Measurements from ENCODE around the gene SAMD9.
A peak's percentile ranks its signal among the peaks of the same experiment; 100 is the strongest.
"Not testable (repeated sequence)": the region's sequence is repeated elsewhere in the genome, so short reads cannot be mapped to it uniquely, and the experiment has no call there.

The SAMD9 gene

GRCh38 chr7:93117852-93118530, at the start of gene SAMD9:
TSS of gene SAMD9 (minus strand) at chr7:93117979. CDS start at chr7:93106097, 11,882 bp downstream.
- peak; percentile 88 for DNase-seq (ENCODE audit: low spot score)

DNA sequence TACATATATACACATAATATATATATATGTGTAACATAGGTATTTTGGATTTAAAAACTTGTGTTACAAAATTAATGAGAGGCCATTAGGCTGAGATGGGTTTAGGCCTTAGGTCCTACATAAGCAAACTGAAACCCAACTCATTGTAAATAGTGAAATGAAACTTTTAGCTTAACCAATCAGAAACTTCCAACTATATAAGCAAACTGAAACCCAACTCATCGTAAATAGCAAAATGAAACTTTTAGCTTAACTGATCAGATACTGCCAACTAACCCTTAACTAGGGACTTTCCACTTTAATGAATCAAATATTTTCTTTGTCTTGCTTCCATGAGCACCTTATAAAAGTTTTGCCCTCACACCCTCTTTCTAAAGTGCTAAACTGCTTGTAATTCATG, 47.7 kb upstream of the SAMD9 start:
- no peak for DNase-seq (ENCODE audit: low spot score)

DNA sequence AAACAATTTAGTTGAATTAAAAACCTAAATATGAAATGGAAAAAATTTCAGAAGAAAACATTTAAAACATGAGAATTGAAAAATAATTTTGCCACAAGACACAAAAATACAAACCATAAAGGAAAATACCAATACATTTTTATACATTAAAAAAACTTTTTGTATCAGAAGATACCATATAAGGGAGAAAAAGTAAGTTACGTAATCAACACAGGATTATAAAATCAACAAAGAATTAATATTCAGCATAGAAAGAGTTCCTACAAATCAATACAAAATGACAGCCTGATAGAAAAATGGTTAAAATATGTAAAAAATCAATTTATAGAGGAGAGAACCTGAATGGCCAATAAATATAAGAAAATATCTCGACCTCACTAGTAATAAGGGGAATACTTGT, 47.0 kb upstream of the SAMD9 start:
- DNase-seq (ENCODE audit: low spot score), result no peak

DNA sequence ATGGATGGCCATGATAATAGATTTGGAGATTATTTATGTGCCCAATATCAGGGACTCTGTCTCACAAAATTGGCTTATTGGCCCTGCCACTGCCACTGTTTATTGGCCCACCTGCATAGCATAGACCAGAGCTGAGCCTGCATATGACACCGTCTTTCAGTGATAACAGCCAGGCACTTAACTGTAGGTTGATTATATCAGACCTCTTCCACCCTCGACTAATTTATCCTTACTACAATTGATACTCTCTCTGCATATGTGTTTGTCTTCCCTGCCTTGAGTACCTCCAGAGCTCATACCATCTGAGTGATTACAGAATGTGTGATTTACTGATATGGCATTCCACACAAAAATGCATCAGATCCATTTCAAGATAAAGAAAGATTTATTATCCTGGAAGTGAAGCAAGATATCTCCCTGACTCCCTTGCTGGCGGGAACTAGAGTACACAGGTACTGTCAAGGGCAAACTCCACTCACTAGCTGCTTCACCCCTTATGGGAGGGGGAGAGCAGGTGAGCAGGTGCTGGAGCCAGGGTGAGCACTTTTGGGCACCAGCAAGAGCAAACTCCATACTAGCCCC, 43.5 kb upstream of the SAMD9 start:
- no peak for DNase-seq (ENCODE audit: low spot score)

DNA sequence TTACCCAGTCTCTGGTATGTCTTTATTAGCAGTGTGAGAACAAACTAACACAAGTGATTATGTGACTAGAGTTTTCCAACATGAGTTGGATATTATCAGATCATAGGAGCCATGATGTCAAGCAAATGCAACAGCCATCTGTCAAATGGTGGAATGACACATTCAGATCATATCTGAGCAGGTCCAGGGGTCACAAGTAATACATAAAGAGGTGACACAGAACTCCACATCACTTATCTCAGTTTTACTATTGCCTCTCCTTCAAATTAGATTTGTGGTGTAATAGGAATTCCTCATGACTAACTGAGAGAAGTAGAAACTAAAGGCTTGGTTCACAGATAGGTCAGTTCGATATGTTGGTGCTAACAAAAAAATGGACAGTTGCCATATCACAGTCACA, 42.6 kb upstream of the SAMD9 start:
- DNase-seq (ENCODE audit: low spot score), result no peak

GRCh38 chr7:93159490-93159889, 41.7 kb upstream of the SAMD9 start:
- no peak for DNase-seq (ENCODE audit: low spot score)

DNA sequence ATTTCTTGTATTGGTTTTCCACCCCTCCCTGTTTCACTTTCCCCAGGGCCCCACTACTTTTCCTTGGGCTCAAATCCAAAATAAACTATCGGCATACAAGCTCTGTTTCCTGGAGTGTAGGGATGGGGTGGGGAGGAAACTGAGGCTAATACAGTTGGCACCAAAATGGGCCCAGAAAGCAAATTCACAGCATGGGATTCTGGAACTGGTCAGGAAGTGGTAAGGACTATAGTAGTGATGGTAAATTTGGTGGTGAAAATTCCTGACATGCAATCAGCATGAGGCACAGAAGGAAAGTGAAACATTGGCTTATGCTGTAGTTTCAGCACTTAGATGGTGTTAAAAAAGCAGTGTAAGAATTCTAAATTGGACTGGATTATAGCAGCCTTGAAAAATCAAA, 39.1 kb upstream of the SAMD9 start:
- DNase-seq (ENCODE audit: low spot score), result no peak

DNA sequence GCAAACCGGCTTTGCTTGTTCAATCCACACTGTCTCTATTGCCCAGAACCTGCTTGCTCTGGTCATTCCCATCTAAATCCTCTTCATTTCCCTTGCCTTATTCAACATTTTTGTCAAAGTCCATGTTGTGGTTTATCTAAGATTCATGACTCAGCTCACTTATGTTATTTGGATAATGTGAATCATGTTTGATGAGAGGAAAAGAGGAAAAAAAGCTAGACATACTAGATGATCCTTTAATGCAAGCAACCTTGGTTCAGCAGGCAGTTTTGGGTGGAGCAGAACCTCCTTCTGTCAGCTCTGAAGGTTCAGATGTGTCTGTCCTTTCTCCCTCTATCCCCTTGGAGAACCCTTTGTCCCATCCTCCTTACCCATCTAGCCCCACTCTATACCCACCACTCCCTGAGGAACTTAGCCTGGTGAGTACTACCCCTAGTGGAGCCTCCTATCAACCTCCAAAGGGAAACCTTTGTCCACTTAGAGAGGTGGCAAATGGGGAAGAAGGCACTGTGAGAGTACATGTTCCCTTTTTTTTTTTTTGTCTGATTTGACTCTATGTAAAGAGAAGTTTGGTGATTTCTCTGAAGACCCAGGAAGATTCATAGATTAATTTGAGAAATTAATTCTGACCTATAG, 32.5 kb upstream of the SAMD9 start:
- no peak for DNase-seq (ENCODE audit: low spot score)

- no peak for DNase-seq (ENCODE audit: low spot score)
These were observed 30.9 kb upstream of the SAMD9 start for GRCh38 chr7:93148727-93149126.

DNA sequence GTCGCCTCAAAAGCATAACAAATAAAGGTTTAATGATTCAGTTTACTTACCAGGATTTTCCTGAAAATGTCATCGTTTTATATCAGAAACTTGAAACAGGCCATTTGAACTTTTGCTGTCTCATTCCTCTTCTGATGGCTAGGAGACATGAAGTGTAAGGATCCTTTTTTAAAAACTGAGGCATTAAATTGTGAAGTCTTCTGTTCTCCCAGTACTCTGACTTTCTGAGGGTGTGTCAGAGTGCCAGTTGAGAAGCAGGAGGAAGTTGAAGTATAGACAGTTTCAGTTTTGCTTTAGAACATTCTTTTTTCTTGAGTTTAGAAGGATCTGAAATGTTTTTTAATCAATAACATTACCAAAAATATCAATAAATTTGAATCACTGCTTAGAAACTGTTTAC, 30.4 kb upstream of the SAMD9 start, which contains the start of gene SAMD9L:
TSS of gene SAMD9L (minus strand) at position 242 of the 400 bp plus-strand sequence. CDS start 12,414 bp downstream, outside the sequence.
- peak; percentile 54 for DNase-seq (ENCODE audit: low spot score)

- DNase-seq (ENCODE audit: low spot score), result peak; percentile 77
These were observed 29.6 kb upstream of the SAMD9 start for GRCh38 chr7:93147363-93147762.

DNA sequence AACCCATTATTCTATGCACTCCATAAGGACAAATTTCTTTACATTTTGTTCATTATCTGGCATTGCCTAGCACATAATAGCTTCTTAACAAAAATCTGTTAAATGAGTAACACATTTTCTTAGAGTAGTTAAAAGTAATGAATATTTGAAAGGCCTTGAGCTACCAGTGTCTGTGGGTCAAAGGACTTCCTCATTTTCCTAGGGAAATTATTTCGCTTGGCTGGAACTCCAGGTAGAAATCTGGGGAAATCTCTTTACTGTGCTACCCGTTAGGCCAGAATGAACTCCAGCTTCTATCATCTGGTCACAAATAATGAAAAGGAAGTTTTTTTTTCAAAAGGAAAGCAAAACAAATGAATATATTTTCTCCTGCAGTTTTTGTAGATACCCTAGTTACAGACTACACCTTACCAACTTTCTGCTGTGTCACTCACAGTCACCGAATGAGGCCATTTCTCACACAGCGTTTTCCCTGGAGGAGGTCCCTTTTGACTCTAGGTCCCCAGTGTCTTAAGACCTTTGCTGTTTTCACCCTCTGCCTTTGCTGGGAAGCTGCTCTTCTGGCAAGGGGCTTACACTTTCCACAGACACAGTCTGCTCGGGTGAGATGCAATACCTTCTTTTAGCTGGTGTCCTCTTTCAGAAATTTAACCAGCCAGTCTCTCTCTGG, 28.8 kb upstream of the SAMD9 start:
- peak; percentile 68 for DNase-seq (ENCODE audit: low spot score)

DNA sequence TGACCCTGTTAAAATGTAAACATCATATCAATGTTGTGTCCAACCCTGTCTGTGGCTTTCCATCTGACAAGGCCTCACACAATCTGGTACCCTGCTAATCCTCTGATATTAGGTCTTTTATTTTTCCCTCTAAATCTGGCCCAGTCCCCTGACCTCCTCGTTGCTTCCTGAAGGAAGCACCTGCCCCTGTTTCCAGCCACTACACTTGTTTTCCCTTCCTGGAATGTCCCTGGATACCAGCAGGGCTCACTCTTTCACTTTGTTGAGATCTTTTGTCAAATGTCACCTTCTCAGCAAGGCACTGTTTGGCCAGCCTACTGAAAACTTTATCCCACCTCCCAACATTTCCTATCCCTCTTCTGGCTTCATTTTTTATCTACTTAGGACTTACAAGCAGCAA, 28.3 kb upstream of the SAMD9 start:
- no peak for DNase-seq (ENCODE audit: low spot score)

- no peak for DNase-seq (ENCODE audit: low spot score)
These were observed 27.6 kb upstream of the SAMD9 start for GRCh38 chr7:93145354-93145753.

DNA sequence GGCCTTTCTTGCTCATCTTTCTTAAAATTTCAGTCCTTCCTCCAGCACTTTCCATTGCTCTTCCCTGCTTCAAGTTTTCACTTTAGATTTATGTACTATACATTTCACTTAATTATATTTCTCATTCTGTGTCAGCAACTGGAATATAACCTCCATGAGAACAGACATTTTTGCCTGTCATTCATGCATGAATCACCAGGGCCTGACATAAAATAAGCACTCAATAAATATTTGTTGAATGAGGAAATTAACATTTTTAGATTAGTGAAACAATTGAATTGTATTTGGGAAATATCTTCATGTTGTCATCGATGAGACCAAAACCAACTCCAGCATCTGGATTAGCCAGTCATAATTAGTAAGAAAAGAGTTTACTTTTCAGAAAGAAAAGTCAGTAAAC, 24.3 kb upstream of the SAMD9 start:
- DNase-seq (ENCODE audit: low spot score), result no peak

- no peak for DNase-seq (ENCODE audit: low spot score)
These were observed 22.9 kb upstream of the SAMD9 start for GRCh38 chr7:93140582-93141191.

DNA sequence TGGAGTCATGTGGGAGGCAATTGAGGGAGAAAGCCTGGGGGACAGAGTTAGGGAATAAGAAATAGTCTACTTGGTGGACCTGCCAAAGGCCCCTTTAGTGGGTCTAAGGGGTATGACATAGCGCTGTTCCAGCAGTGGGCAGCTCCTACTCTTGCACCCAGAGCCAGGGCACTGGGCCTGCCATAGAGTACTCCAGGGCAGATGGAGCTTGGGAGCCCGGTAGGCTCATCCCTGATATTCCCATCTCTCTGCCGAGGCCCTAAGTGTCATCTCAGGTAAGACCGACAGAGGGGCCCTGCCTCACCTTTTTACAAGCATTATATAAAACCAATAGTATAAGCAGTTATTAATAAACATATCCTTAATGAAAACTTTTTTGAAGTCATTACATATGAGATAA, 20.8 kb upstream of the SAMD9 start:
- DNase-seq (ENCODE audit: low spot score), result no peak

- no peak for DNase-seq (ENCODE audit: low spot score)
These were observed 15.2 kb upstream of the SAMD9 start for GRCh38 chr7:93133005-93133404.

DNA sequence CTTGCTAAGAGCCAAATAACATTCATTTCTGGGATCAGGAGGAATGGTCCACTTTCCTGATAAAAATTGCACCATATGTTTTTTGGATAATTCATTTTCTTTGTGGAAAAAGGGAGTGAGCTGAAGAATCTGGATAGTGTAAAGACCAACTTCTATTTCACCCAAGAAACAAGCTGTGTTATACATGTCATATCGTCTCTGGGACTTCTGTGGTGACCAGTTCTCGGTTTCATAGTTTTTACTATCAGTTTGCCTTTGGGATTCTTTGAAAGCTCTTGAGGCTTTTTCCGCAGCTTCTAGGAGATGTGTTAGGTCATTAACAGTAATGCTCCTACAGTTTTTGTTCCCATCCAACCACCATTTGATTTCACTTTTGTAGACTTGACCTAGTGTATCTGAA, 14.4 kb upstream of the SAMD9 start:
- no peak for DNase-seq (ENCODE audit: low spot score)

DNA sequence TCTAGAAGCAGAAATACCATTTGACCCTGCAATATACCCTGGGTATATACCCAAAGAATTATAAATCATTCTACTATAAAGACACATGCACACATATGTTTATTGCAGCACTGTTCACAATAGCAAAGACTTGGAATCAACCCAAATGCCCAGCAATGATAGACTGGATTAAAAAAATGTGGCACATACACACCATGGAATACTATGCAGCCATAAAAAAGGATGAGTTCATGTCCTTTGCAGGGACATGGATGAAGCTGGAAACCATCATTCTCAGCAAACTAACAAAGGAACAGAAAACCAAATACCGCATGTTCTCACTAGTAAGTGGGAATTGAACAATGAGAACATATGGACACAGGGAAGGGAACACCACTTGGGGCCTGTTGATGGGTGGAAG, 9.2 kb upstream of the SAMD9 start:
- DNase-seq (ENCODE audit: low spot score), result not testable (repeated sequence)

DNA sequence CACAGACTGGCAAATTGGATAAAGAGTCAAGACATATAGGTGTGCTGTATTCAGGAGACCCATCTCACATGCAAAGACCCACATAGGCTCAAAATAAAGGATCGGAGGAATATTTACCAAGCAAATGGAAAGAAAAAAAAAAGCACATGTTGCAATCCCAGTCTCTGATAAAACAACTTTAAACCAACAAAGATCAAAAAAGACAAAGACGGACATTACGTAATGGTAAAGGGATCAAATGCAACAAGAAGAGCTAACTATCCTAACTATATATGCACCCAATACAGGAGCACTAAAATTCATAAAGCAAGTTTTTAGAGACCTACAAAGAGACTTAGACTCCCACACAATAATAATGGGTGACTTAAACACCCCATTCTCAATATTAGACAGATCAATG, 5.8 kb upstream of the SAMD9 start:
- not testable (repeated sequence) for DNase-seq (ENCODE audit: low spot score)
